ENCODE data around the gene C11orf16. TPM values are rescaled to one million over a fixed set of nuclear protein-coding genes. Genes with fewer than 3 reads are reported as not detected.

Gene C11orf16
- total RNA-seq, 1 experiment from 2014 or later: not detected

GRCh38 chr11:8967184-8967583 is 34.4 kb upstream of the C11orf16 start (continued):
- no peak for TF ChIP-seq CBX3 (IDR thresholded peaks at IDR 0.05; ENCODE audit: low read depth)
- TF ChIP-seq FOSL1 (IDR thresholded peaks at IDR 0.05; ENCODE audit: low read depth): no peak
- TF ChIP-seq EZH2 (IDR thresholded peaks at IDR 0.05): no peak
- no peak for TF ChIP-seq SP1 (IDR thresholded peaks at IDR 0.05; ENCODE audit: low read depth)
- no peak for TF ChIP-seq ATF3 (IDR thresholded peaks at IDR 0.05)
- no peak for TF ChIP-seq RAD21 (IDR thresholded peaks at IDR 0.05; ENCODE audit: low read depth)
- TF ChIP-seq, protein P1, sequence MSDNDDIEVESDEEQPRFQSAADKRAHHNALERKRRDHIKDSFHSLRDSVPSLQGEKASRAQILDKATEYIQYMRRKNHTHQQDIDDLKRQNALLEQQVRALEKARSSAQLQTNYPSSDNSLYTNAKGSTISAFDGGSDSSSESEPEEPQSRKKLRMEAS (IDR thresholded peaks at IDR 0.05): no peak
- no peak for TF ChIP-seq SRF (IDR thresholded peaks at IDR 0.05; ENCODE audit: low read depth)
- no peak for TF ChIP-seq EZH2phosphoT487 (IDR thresholded peaks at IDR 0.05; ENCODE audit: borderline replicate concordance)
- no peak for TF ChIP-seq SIN3A (IDR thresholded peaks at IDR 0.05; ENCODE audit: low read depth)
- no peak for TF ChIP-seq ELF1 (IDR thresholded peaks at IDR 0.05; ENCODE audit: borderline replicate concordance, low read depth)
- TF ChIP-seq ZNF274 (IDR thresholded peaks at IDR 0.05; ENCODE audit: low read depth, low read length): no peak

DNA sequence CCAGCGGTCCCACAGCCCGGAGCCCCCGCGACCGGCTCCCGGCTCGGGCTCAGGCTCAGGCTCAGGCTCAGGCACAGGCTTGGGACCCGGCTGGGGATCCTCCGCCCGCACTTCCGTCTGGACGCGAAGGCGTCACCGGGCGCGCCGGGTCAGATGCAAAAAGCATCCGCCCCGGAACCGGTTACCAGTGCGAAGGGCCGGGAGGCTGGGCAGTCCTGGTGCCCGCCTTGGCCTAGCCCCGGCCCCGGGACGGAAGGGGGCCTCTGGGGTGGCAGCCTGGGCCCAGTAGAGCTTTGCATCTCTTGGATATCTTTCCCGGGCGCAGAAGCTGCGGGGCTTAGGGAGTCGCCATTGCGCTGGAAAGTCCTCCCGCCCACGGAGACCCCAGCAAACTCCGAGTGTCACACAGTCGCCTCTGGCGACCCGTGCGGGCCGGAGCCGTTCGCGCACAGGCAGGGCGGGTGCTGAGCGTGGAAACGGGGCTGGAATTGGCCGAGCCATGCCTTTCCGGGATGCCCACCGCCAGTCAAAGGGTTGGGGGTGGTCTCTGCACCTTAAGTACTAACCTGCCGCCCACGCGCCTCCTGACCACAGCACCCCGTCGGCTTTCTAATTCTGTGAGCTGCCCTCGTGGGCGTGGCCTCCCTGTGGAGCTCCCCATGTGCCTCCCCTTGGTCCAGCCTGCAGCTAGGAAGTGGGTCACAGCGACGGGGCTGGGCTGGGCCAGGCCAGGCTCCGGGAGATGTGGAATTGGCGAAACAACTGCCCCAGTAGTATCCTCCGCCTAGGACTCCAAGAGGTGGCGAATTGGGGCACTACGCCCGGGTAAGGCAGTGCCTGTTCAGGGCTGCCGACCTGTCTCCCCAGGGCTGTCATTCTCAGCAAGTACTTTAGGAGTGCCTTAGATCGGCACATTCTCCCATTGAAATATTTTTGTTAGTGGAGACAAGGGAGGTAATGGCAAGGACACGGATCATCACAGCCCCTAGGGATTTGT is 31.9 kb upstream of the C11orf16 start, which contains the start of gene TMEM9B:
TSS of gene TMEM9B (minus strand) at position 119 of the 997 bp plus-strand sequence. CDS start 129 bp downstream, outside the sequence.
- Histone ChIP-seq H3K9me2 (ENCODE audit: insufficient read depth) (no peaks in the 10 kb centered on the region), H4K20me1 (ENCODE audit: insufficient read depth) (no peaks in the 10 kb centered on the region), H3K4me3 (replicated peaks in 1 of 2; ENCODE audit: low read depth in 1 of 2, low read length in 2 of 2) (peak within 1 kb of the TSS; percentile 85 to 88), H2AFZ (ENCODE audit: low read depth, low read length, poor library complexity, severe bottlenecking) (peak within 1 kb of the TSS; percentile 84), H3K4me2 (ENCODE audit: low read length) (peak within 1 kb of the TSS; percentile 84), H3K9ac (ENCODE audit: low read length) (peak within 1 kb of the TSS; percentile 93), H3K36me3 (ENCODE audit: control insufficient read depth in 1 of 2, insufficient read depth in 2 of 2, low read length in 2 of 2) (no peaks in the 10 kb centered on the region), H3K27ac (ENCODE audit: low read depth, low read length) (peak within 1 kb of the TSS; percentile 97), H3K4me1 (ENCODE audit: control insufficient read depth in 1 of 2, insufficient read depth in 2 of 2, low read length in 2 of 2) (peaks cover 10 to 25% of the 10 kb centered on the region in 2 experiments), H3K9me3 (ENCODE audit: control insufficient read depth in 1 of 2, insufficient read depth in 1 of 2, low read depth in 1 of 2, low read length in 2 of 2) (no peaks in the 10 kb centered on the region), H3K27me3 (ENCODE audit: insufficient read depth, low read length) (no peaks in the 10 kb centered on the region), H3K79me2 (ENCODE audit: insufficient read depth, low read length) (peaks cover 34% of the 10 kb centered on the region)
- ATAC-seq (peak; percentile 86), DNase-seq (ENCODE audit: low read depth, low spot score) (peak; percentile 78)
- POLR2A ChIA-PET: interaction anchor here (0.6 to 1.5 kb wide), 5 partner anchors 16 to 173 kb away, joined by 3 read pairs; no protein-coding TSS in a partner anchor
- RAD21 ChIA-PET (ENCODE audit: low non-redundant PET in 1 of 2, low total read pairs in 2 of 2, uncharacterized antibody in 2 of 2, unreplicated experiment in 2 of 2): interaction anchor here in 1 of 2 experiments (1.3 kb wide), 1 partner anchor 265 kb away, joined by 4 read pairs; no protein-coding TSS in a partner anchor
- BruUV-seq (replicated peaks): TSS peak; percentile 73
- CTCF ChIA-PET: interaction anchor here (1.0 to 1.8 kb wide), 5 partner anchors 30 to 542 kb away, joined by 3 to 8 read pairs (median 4); no protein-coding TSS in a partner anchor
- intact Hi-C loops (cut with micrococcal nuclease): loop anchor here (5.0 kb wide), 2 partner anchors 173 to 277 kb away; no protein-coding TSS in a partner anchor
- peak; percentile 46 for TF ChIP-seq TCF7L2 (IDR thresholded peaks at IDR 0.05; ENCODE audit: borderline replicate concordance, extremely low read depth, insufficient read depth, insufficient read length)
- TF ChIP-seq JUND (IDR thresholded peaks at IDR 0.05): no peak
- TF ChIP-seq EGR1 (IDR thresholded peaks at IDR 0.05; ENCODE audit: low read depth): peak; percentile 97
- peak; percentile 66 for TF ChIP-seq POLR2A (IDR thresholded peaks at IDR 0.05; ENCODE audit: borderline replicate concordance, extremely low read depth, insufficient read depth, insufficient read length)
- peak; percentile 87 for TF ChIP-seq SRF (IDR thresholded peaks at IDR 0.05; ENCODE audit: low read depth)
- peak; percentile 92 for TF ChIP-seq ELF1 (IDR thresholded peaks at IDR 0.05; ENCODE audit: borderline replicate concordance, low read depth)
- TF ChIP-seq POLR2AphosphoS5 (IDR thresholded peaks at IDR 0.05; ENCODE audit: low read depth, low read length): peak; percentile 92
- TF ChIP-seq, protein P2, sequence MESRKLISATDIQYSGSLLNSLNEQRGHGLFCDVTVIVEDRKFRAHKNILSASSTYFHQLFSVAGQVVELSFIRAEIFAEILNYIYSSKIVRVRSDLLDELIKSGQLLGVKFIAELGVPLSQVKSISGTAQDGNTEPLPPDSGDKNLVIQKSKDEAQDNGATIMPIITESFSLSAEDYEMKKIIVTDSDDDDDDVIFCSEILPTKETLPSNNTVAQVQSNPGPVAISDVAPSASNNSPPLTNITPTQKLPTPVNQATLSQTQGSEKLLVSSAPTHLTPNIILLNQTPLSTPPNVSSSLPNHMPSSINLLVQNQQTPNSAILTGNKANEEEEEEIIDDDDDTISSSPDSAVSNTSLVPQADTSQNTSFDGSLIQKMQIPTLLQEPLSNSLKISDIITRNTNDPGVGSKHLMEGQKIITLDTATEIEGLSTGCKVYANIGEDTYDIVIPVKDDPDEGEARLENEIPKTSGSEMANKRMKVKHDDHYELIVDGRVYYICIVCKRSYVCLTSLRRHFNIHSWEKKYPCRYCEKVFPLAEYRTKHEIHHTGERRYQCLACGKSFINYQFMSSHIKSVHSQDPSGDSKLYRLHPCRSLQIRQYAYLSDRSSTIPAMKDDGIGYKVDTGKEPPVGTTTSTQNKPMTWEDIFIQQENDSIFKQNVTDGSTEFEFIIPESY (IDR thresholded peaks at IDR 0.05; ENCODE audit: extremely low read depth, insufficient replicate concordance, low read length): no peak
- TF ChIP-seq SP1 (IDR thresholded peaks at IDR 0.05; ENCODE audit: low read depth): peak; percentile 57
- TF ChIP-seq CEBPB (IDR thresholded peaks at IDR 0.05; ENCODE audit: low read depth): no peak
- TF ChIP-seq ATF3 (IDR thresholded peaks at IDR 0.05): no peak
- TF ChIP-seq SIN3A (IDR thresholded peaks at IDR 0.05; ENCODE audit: low read depth): peak; percentile 91
- TF ChIP-seq RAD21 (IDR thresholded peaks at IDR 0.05; ENCODE audit: low read depth): no peak
- no peak for TF ChIP-seq ZNF274 (IDR thresholded peaks at IDR 0.05; ENCODE audit: low read depth, low read length)
- TF ChIP-seq FOSL1 (IDR thresholded peaks at IDR 0.05; ENCODE audit: low read depth): no peak
- peak; percentile 64 for TF ChIP-seq YY1 (IDR thresholded peaks at IDR 0.05; ENCODE audit: extremely low read depth, insufficient replicate concordance, low read depth, low read length)
- TF ChIP-seq EZH2phosphoT487 (IDR thresholded peaks at IDR 0.05; ENCODE audit: borderline replicate concordance): no peak
- no peak for TF ChIP-seq EZH2 (IDR thresholded peaks at IDR 0.05)
- no peak for TF ChIP-seq CBX3 (IDR thresholded peaks at IDR 0.05; ENCODE audit: low read depth)
